ENCODE results near the gene RFLNA.

- TF ChIP-seq, protein P1, sequence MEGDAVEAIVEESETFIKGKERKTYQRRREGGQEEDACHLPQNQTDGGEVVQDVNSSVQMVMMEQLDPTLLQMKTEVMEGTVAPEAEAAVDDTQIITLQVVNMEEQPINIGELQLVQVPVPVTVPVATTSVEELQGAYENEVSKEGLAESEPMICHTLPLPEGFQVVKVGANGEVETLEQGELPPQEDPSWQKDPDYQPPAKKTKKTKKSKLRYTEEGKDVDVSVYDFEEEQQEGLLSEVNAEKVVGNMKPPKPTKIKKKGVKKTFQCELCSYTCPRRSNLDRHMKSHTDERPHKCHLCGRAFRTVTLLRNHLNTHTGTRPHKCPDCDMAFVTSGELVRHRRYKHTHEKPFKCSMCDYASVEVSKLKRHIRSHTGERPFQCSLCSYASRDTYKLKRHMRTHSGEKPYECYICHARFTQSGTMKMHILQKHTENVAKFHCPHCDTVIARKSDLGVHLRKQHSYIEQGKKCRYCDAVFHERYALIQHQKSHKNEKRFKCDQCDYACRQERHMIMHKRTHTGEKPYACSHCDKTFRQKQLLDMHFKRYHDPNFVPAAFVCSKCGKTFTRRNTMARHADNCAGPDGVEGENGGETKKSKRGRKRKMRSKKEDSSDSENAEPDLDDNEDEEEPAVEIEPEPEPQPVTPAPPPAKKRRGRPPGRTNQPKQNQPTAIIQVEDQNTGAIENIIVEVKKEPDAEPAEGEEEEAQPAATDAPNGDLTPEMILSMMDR (IDR thresholded peaks at IDR 0.05): no peak
- no peak for TF ChIP-seq POLR2A (IDR thresholded peaks at IDR 0.05)
These were observed 66.4 kb downstream of the RFLNA start for GRCh38 chr12:124361074-124361970.

All from suprapubic skin (tissue), 3 donors.